PC-3 (cell line): ENCODE results near the gene GCC2. TPM values are rescaled to one million over a fixed set of nuclear protein-coding genes. Genes with fewer than 3 reads are reported as not detected.
"Not testable (repeated sequence)": the region's sequence is repeated elsewhere in the genome, so short reads cannot be mapped to it uniquely, and the experiment has no call there.

Source experiments
- ATAC-seq: fragments of 200-7000 bp; cut with Tn5 transposase; 2 replicates; pipeline ENCODE4 v1.9.1; 2020; ENCODE audit warnings: mild to moderate bottlenecking, moderate library complexity
- BruUV-seq: library from RNA; stranded (reverse); fragments of 400-500 nt; replicated peaks from 2 replicates; lab custom pipeline; 2021; lab: Mats Ljungman, UMichigan
- CTCF ChIA-PET: fragments of 300-600 bp; sonication (Branson Sonifier 250); formaldehyde crosslinking; loops from one replicate; lab custom pipeline; 2022; ENCODE audit warnings: antibody characterized with exemption; lab: Charles Lee
- POLR2A ChIA-PET: fragments of 300-600 bp; sonication (Branson Sonifier 250); formaldehyde crosslinking; loops from one replicate; lab custom pipeline; 2022; ENCODE audit warnings: antibody characterized with exemption; ENCODE audit not compliant: unreplicated experiment; lab: Charles Lee
- DNase-seq: peaks from one replicate; pipeline ENCODE4 v3.0.0-alpha.2; 2015
- H2AFZ ChIP-seq: fragments of 300-600 bp; sonication (generic); 2 replicates; pipeline ENCODE4 v1.6.0; 2016; ENCODE audit warnings: antibody characterized with exemption, low read length
- H3F3A ChIP-seq: fragments of 300-600 bp; sonication (generic); one replicate; pipeline ENCODE4 v1.6.0; 2017; ENCODE audit warnings: antibody characterized with exemption, low read length, control low read depth, mild to moderate bottlenecking; ENCODE audit not compliant: unreplicated experiment
- H3K27ac ChIP-seq: fragments of 300-600 bp; sonication (generic); 2 replicates; pipeline ENCODE4 v1.5.1; 2016; ENCODE audit warnings: mild to moderate bottlenecking, low read length
- H3K27me3 ChIP-seq: fragments of 300-600 bp; sonication (generic); 2 replicates; pipeline ENCODE4 v1.6.1; 2016; ENCODE audit warnings: low read length, mixed read lengths
- H3K36me3 ChIP-seq: fragments of 300-600 bp; sonication (generic); 2 replicates; pipeline ENCODE4 v1.6.1; 2016; ENCODE audit warnings: low read depth, mixed run types, low read length, mixed read lengths
- H3K4me1 ChIP-seq: fragments of 300-600 bp; sonication (generic); 2 replicates; pipeline ENCODE4 v1.5.1; 2016; ENCODE audit warnings: low read length; ENCODE audit not compliant: insufficient read depth
- H3K4me2 ChIP-seq: fragments of 300-600 bp; sonication (generic); 2 replicates; pipeline ENCODE4 v1.6.0; 2016; ENCODE audit warnings: low read length
- H3K4me3 ChIP-seq: fragments of 300-600 bp; sonication (generic); 2 replicates; pipeline ENCODE4 v1.5.1; 2016; ENCODE audit warnings: mild to moderate bottlenecking, low read length, mixed read lengths
- H3K79me2 ChIP-seq: fragments of 300-600 bp; sonication (generic); 2 replicates; pipeline ENCODE4 v1.6.1; 2017; ENCODE audit warnings: low read length, mixed read lengths
- H3K9ac ChIP-seq: fragments of 300-600 bp; sonication (generic); 2 replicates; pipeline ENCODE4 v1.6.0; 2016; ENCODE audit warnings: mild to moderate bottlenecking, low read length
- H3K9me2 ChIP-seq: fragments of 300-600 bp; sonication (generic); replicated peaks from 2 replicates; pipeline ENCODE4 v1.6.1; 2016; ENCODE audit warnings: mixed run types, low read length, mixed read lengths
- H3K9me3 ChIP-seq: fragments of 300-600 bp; sonication (generic); 2 replicates; pipeline ENCODE4 v1.6.1; 2016; ENCODE audit warnings: low read length, mixed read lengths
- H4K20me1 ChIP-seq: fragments of 300-600 bp; sonication (generic); 2 replicates; pipeline ENCODE4 v1.6.1; 2016; ENCODE audit warnings: low read length, mixed read lengths
- CTCF ChIP-seq: fragments of 300-600 bp; sonication (generic); conservative IDR thresholded peaks from 2 replicates; pipeline ENCODE4 v1.5.1; 2017; ENCODE audit warnings: antibody characterized with exemption, low read depth, mild to moderate bottlenecking, low read length
- EZH2 ChIP-seq: fragments of 300-600 bp; sonication (generic); IDR thresholded peaks from one replicate; pipeline ENCODE4 v1.6.1; 2017; ENCODE audit warnings: antibody characterized with exemption, mild to moderate bottlenecking, low read length; ENCODE audit not compliant: unreplicated experiment
- EZH2phosphoT487 ChIP-seq: fragments of 300-600 bp; sonication (generic); IDR thresholded peaks from 2 replicates; pipeline ENCODE4 v1.6.1; 2018; ENCODE audit warnings: mild to moderate bottlenecking, antibody characterized with exemption, low read length, borderline replicate concordance
- intact Hi-C: fragments of 100-400 bp; cut with micrococcal nuclease; formaldehyde crosslinking; loops from 2 replicates; pipeline ENCODE4 v1.9.0; 2023
- total RNA-seq: library from RNA; depleted of rRNA; stranded (reverse); fragments of >200 nt; gene quantifications from 2 replicates; pipeline ENCODE4 v1.2.3, GENCODE V29; 2014

Gene GCC2
- total RNA-seq, 1 experiment from 2014 or later: 10.1 TPM

DNA sequence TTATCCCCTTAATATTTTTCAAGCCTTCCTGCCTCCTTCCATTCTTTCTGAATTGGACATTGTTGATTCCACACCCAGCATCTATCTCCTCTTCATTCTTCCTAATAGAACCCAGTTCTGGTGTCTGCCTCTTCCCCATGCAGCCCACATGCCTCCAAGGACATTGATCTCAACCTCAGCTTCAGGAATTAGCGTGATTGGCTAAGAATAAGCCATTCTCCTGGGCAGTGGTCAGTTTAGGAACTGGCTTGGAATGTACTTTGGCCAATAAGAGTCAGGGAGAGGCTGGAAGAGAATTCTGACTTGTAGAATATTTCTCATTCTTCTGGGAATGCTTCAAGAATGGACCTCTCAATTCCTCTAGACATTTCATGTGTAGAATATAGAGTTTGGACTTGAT is 25.9 kb upstream of the GCC2 start:
- H3K9me3 ChIP-seq: no peaks in the 10 kb centered on the region
- no peaks in the 10 kb centered on the region for H3K4me1 ChIP-seq
- no peaks in the 10 kb centered on the region for H4K20me1 ChIP-seq
- H3K27ac ChIP-seq: no peak overlapping the region
- ChIA-PET CTCF (interaction anchor here (0.6 kb wide), 1 partner anchor 213 kb away, joined by 3 read pairs; no protein-coding TSS in a partner anchor), POLR2A (no interaction called here)
- no peak overlapping the region for H2AFZ ChIP-seq
- no peaks in the 10 kb centered on the region for H3K27me3 ChIP-seq
- H3K9ac ChIP-seq: no peak overlapping the region
- no peak for DNase-seq
- no peak overlapping the region for H3K4me2 ChIP-seq
- H3K4me3 ChIP-seq: no peak overlapping the region
- no peak for TF ChIP-seq EZH2
- no peak for TF ChIP-seq CTCF
- no peak for TF ChIP-seq EZH2phosphoT487
- intact Hi-C loops: no loop called here
- BruUV-seq: no TSS peak
- ATAC-seq: no peak
- no peaks in the 10 kb centered on the region for H3F3A ChIP-seq
- H3K9me2 ChIP-seq: no peaks in the 10 kb centered on the region; the same call in 1 of the 2 replicates
- no peaks in the 10 kb centered on the region for H3K36me3 ChIP-seq
- no peaks in the 10 kb centered on the region for H3K79me2 ChIP-seq

GRCh38 chr2:108423502-108424251 is 25.3 kb upstream of the GCC2 start:
- intact Hi-C loops: no loop called here
- no peaks in the 10 kb centered on the region for H3K4me1 ChIP-seq
- TF ChIP-seq EZH2 (no peak), CTCF (no peak), EZH2phosphoT487 (no peak)
- no peaks in the 10 kb centered on the region for H4K20me1 ChIP-seq
- H3K9me3 ChIP-seq: no peaks in the 10 kb centered on the region
- no peaks in the 10 kb centered on the region for H3K36me3 ChIP-seq
- DNase-seq (no peak), ATAC-seq (no peak)
- H3K9ac ChIP-seq: no peak overlapping the region
- POLR2A ChIA-PET: no interaction called here
- no peaks in the 10 kb centered on the region; the same call in 1 of the 2 replicates for H3K9me2 ChIP-seq
- H2AFZ ChIP-seq: no peak overlapping the region
- H3K4me3 ChIP-seq: no peak overlapping the region
- H3K4me2 ChIP-seq: no peak overlapping the region
- no peaks in the 10 kb centered on the region for H3K79me2 ChIP-seq
- H3K27ac ChIP-seq: no peak overlapping the region
- no peaks in the 10 kb centered on the region for H3K27me3 ChIP-seq
- H3F3A ChIP-seq: no peaks in the 10 kb centered on the region
- CTCF ChIA-PET: no interaction called here
- no TSS peak for BruUV-seq

DNA sequence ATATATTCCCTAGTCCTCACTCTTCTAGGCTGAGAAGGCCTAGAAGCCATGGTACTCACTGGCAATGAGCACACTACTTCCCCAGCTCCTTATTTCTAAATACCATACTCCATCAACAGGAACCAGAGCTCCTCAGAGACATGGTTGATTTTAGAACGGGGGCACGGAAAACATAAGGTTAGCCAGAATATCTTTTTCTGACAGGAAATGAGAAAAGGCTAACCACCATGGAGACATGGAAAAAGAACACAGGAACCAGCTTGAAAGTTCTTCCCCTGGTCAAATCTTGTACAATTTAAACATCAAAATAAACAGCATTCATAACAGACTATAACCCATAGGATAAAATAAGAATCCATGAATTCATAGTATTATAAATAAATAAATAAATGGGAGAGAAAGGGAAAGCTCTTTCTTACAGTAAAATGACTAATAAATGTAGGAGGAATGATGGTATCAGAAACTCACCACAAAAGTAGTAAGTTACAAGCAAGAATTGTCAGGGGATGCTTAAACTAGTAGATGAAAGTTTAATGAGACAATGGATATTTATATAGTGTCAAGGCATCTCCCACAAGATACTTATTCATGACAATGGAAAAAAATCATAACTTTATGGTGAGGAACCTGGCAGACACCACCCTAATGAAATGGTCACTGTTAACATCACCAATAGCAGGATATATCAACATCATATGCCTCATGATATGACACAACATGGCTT is 20.6 kb upstream of the GCC2 start:
- no peak overlapping the region for H3K4me3 ChIP-seq
- no peak overlapping the region for H2AFZ ChIP-seq
- H3K9me2 ChIP-seq: no peaks in the 10 kb centered on the region; the same call in 1 of the 2 replicates
- H3K27ac ChIP-seq: no peak overlapping the region
- H3K9ac ChIP-seq: no peak overlapping the region
- H3K27me3 ChIP-seq: no peaks in the 10 kb centered on the region
- no peak overlapping the region for H3K4me2 ChIP-seq
- H3K36me3 ChIP-seq: no peaks in the 10 kb centered on the region
- TF ChIP-seq EZH2: no peak
- no peak for TF ChIP-seq CTCF
- TF ChIP-seq EZH2phosphoT487: no peak
- no TSS peak for BruUV-seq
- CTCF ChIA-PET: no interaction called here
- no peaks in the 10 kb centered on the region for H3K9me3 ChIP-seq
- ATAC-seq (no peak), DNase-seq (no peak)
- no peaks in the 10 kb centered on the region for H3F3A ChIP-seq
- H4K20me1 ChIP-seq: no peaks in the 10 kb centered on the region
- intact Hi-C loops: no loop called here
- no peaks in the 10 kb centered on the region for H3K79me2 ChIP-seq
- H3K4me1 ChIP-seq: no peaks in the 10 kb centered on the region
- POLR2A ChIA-PET: no interaction called here

GRCh38 chr2:108435578-108435977 is 13.4 kb upstream of the GCC2 start:
- H3K4me2 ChIP-seq, BruUV-seq, H3K4me1 ChIP-seq, ATAC-seq, H4K20me1 ChIP-seq, H3K36me3 ChIP-seq, H3F3A ChIP-seq, H3K9me2 ChIP-seq, H3K79me2 ChIP-seq, POLR2A ChIA-PET, H2AFZ ChIP-seq, H3K9me3 ChIP-seq, H3K4me3 ChIP-seq, H3K9ac ChIP-seq, CTCF ChIA-PET, DNase-seq, H3K27me3 ChIP-seq, H3K27ac ChIP-seq, intact Hi-C loops: not testable (repeated sequence)
